GM19193 (cell line): ENCODE results near the gene MYMX.
A peak's percentile ranks its signal among the peaks of the same experiment; 100 is the strongest.

Experiments
- POLR2A ChIP-seq: IDR thresholded peaks from 4 replicates; pipeline ENCODE4 v1.6.1; 2011; ENCODE audit not compliant: insufficient read depth, insufficient read length; ENCODE audit errors: extremely low read depth

The MYMX gene

GRCh38 chr6:44223319-44224028 lies 6.7 kb downstream of the MYMX start, which contains the start of gene SLC29A1:
SLC29A1 (plus strand) TSS chr6:44223595; CDS start chr6:44227314, 3,719 bp downstream.
- TF ChIP-seq POLR2A = peak; percentile 74

DNA sequence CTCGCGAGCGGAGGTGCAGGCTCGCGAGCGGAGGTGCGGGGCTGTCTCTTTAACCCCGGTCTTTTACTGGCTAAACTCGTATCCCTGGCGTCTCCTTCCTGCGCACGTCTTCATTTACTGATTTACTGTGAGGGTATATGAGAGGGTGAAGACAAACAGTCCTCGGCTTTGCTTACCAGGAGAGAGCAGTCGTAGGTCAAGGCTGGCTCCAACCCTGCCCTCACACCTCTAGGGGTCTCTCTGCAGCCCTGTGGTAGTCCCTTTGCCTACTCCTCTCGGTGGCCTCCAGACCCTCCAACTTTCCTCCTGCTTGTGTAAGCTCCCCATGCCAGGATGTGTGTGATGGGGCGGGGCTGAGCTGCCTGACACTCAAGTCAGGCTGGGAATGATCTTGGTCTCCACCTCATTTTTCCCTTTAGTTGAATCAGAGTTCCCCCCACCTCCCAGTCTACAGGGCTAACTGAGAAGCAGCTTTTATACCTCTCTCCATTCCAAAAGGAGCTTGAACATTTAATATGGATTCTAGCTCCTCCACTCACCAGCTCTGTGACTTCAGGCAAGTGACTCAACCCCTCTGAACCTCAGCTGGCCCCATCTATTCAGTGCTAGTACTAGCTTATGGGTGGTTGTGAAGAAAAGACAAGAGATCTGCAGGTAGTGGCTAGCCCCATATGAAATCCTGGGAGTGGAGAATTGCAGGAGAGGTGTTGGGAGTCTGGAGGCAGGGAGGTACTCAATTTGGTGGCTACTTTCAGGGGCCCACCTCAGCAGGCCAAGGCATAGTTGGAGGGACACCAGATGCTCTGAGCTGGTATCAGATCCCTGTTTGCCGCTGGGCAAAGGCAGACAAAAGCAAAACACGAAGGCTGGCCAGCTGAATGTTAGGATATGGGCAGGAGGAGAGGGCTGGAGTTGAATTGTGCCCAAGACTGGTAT lies 7.6 kb downstream of the MYMX start:
- TF ChIP-seq POLR2A = no peak

DNA sequence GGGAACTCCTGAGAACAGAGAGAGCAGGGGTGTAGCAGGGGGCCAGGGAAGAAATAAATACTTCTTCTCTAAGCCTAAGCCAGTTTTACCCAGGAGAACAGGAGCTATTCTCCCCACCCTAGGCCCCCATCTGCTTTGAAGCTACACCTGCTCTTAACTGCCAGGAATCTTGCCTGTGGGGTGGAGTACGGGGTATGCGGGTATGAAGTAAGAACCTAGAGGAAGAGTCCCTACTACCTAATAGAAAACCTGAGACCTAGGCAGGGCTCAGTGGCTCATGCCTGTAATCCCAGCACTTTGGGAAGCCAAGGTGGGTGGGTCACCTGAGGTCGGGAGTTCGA lies 8.2 kb downstream of the MYMX start:
- no peak for TF ChIP-seq POLR2A

GRCh38 chr6:44225579-44226325 lies 9.0 kb downstream of the MYMX start:
- no peak for TF ChIP-seq POLR2A

DNA sequence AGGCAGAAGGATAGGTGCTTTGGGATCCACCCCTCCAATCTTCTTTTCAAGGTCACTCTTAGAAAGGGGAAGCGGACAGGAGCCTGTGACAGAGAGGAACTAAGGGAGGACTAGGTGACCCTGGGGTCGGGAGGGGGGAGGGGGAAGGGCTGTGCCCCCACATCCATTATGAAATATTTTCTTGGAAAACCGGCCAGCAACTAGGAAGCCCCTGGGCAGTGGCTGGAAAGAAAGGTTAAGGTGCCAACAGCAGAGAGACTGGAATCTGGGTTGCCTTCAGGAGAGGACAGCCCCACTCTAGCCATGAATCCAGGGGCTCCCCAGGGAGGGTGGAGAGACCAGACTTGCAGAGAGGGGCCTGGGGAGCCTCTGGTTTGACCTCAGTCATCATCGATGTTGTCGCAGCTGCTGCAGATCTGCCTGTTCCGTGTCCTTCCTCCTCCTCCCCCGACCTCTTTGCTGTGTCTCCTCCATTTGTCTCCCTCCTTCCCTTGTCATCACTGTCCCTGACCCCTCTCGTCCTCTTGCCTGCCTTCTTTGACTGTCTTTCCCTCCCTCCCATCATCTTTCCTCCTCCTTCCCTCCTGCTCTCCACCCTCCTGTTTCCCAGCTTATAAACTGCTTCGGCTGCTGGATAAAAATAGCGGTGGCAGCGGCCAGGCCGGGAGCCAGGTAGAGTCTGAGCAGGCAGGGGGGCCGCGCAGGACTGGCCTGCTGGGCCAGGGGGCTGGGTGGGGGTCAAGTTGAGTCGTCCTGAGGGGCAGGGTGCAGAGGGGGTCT lies 9.8 kb downstream of the MYMX start:
- no peak for TF ChIP-seq POLR2A

GRCh38 chr6:44227148-44227793 lies 10.5 kb downstream of the MYMX start:
- TF ChIP-seq POLR2A = no peak

DNA sequence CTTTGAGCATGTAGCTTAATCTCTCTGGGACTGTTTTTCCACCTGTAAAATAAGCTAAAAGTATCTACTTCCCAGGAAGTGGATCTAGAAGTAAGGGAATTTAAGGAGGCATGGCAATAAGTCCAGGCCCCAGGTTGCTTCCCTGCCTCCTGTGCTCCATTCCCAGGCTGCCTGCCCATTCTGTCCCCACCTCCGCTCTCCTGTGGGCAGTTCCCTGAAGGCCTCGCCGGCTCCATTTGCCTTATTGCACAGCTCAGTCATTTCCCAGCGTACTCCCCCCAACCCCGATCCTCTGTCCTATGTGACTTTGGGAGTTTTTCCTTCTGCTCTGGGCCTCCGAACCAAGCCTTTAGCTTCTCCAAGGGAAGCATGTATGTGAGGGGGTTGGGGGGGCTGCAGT lies 11.3 kb downstream of the MYMX start:
- no peak for TF ChIP-seq POLR2A

DNA sequence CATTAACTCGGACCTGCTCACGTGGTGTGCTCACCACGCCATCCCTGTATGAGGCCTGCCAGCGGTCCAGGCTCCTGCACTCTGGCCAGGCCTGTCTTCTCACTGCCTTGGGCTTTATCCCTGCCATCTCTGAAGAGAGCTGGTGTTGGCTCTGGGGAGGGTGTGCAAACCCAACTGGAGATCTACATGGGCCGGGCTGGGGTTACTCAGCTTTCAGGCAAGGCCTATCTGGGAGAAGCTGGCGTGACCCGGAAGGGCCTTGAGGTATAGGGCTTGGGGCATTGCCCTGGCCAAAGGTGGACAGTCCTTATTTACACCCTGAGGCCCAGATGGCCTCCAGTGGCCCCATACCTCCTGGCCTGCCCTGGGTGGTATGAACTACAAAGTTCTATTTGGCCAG lies 11.7 kb downstream of the MYMX start:
- no peak for TF ChIP-seq POLR2A

DNA sequence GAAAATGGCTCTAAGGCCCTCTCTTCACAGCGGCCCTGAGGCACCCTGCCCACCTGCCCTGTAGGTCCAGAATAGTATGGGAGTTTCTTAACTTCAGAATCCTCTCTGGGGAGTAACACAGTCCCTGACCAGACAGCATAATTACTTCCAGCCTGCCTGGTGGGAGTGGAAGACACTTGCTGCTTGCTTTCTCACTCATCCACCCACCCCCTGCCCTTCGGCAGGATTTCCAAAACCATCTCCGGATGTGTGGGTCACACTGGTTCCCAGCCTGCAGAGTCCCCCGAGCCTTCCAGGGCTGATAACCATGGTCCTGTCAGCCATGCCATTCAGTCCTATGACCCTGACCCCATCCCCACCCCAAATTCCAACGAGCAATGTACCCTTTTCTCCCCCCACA lies 12.1 kb downstream of the MYMX start:
- TF ChIP-seq POLR2A = no peak

GRCh38 chr6:44229376-44230033 lies 12.8 kb downstream of the MYMX start:
- TF ChIP-seq POLR2A = no peak

GRCh38 chr6:44230034-44230675 lies 13.4 kb downstream of the MYMX start:
- TF ChIP-seq POLR2A = no peak

DNA sequence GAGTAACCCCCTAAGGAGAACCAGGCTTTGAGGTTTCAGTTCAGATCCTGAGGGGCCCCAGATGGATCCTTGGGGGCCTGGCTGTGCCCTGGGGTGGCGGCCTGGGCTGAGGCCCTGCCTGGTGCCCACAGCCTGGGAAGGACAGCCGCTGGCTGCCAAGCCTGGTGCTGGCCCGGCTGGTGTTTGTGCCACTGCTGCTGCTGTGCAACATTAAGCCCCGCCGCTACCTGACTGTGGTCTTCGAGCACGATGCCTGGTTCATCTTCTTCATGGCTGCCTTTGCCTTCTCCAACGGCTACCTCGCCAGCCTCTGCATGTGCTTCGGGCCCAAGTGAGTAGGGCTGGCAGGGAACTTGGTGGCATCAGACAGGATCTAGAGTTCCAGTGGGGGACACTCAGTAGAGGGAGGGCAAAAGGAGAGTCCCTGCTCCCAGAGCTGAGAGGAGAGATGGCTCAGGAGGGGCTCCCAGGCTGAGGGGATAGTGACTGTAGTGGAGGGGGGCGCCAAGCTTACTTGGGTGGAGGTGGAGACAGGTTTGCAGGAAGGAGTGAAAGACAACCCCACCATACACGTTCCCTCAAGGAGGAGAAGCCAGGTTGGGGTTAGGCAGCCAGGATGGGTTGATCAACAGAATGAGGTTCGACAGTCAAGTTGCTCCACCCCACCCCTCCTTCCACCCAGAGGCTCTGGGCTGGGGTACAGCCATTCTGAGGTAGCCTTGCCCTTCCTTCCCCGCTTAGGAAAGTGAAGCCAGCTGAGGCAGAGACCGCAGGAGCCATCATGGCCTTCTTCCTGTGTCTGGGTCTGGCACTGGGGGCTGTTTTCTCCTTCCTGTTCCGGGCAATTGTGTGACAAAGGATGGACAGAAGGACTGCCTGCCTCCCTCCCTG lies 16.2 kb downstream of the MYMX start:
- TF ChIP-seq POLR2A = no peak
